ENCODE measurements around the gene TMEM242. TPM values are rescaled to one million over a fixed set of nuclear protein-coding genes. Genes with fewer than 3 reads are reported as not detected.

The TMEM242 gene
- total and polyA plus RNA-seq, 2 of the 8 experiments (the other 6 are each of a cell fraction or from before 2014, with no cell fraction given): 2.4 to 9.0 TPM

GRCh38 chr6:157364705-157365104 is 41.4 kb upstream of the TMEM242 start (continued):
- TF ChIP-seq CHD7 (IDR thresholded peaks at IDR 0.05; ENCODE audit: insufficient replicate concordance, low read length): no peak
- no peak for TF ChIP-seq USF2 (IDR thresholded peaks at IDR 0.05; ENCODE audit: low read length)
- TF ChIP-seq RBBP5 (IDR thresholded peaks at IDR 0.05; ENCODE audit: borderline replicate concordance, low read depth, low read length): no peak
- no peak for TF ChIP-seq RFX5 (IDR thresholded peaks at IDR 0.05; ENCODE audit: borderline replicate concordance, low read depth, low read length)
- no peak for TF ChIP-seq TAF7 (optimal IDR thresholded peaks at IDR 0.05; ENCODE audit: borderline replicate concordance, low read depth, low read length)
- TF ChIP-seq POLR2AphosphoS5 (IDR thresholded peaks at IDR 0.05; ENCODE audit: low read depth, low read length): no peak
- TF ChIP-seq BCL11A (IDR thresholded peaks at IDR 0.05; ENCODE audit: low read depth in 2 of 2, low read length in 2 of 2): no peak
- TF ChIP-seq CHD2 (IDR thresholded peaks at IDR 0.05; ENCODE audit: low read length): no peak
- no peak for TF ChIP-seq TEAD4 (IDR thresholded peaks at IDR 0.05; ENCODE audit: low read depth, low read length)
- TF ChIP-seq RAD21 (IDR thresholded peaks at IDR 0.05 in 1 of 2, conservative IDR thresholded peaks at IDR 0.05 in 1 of 2; ENCODE audit: low read depth in 2 of 2, low read length in 2 of 2): no peak

Measured in H1 (cell line).